ENCODE data around the gene G6PC1.

- no peak for TF ChIP-seq CTCF (conservative IDR thresholded peaks at IDR 0.05)
- TF ChIP-seq ZFX (IDR thresholded peaks at IDR 0.05), result no peak
These were observed 22.3 kb upstream of the G6PC1 start for GRCh38 chr17:42878123-42878880.

Measured in C4-2B (cell line).